Activated CD4-positive, alpha-beta T cell treated with anti-CD3 and anti-CD28 coated beads, Interleukin-2, Interleukin-4, amounts not matched to agents 100 ng/mL and 50 ng/mL, durations not matched to agents 16 hours and 8 hours (primary cell): ENCODE data around the gene RNF151.
"Not testable (repeated sequence)": the region's sequence is repeated elsewhere in the genome, so short reads cannot be mapped to it uniquely, and the experiment has no call there.

Experiments used
- DNase-seq: peaks from one replicate; pipeline ENCODE4 v3.0.0-alpha.2; 2020; ENCODE audit warnings: low spot score

RNF151 gene

DNA sequence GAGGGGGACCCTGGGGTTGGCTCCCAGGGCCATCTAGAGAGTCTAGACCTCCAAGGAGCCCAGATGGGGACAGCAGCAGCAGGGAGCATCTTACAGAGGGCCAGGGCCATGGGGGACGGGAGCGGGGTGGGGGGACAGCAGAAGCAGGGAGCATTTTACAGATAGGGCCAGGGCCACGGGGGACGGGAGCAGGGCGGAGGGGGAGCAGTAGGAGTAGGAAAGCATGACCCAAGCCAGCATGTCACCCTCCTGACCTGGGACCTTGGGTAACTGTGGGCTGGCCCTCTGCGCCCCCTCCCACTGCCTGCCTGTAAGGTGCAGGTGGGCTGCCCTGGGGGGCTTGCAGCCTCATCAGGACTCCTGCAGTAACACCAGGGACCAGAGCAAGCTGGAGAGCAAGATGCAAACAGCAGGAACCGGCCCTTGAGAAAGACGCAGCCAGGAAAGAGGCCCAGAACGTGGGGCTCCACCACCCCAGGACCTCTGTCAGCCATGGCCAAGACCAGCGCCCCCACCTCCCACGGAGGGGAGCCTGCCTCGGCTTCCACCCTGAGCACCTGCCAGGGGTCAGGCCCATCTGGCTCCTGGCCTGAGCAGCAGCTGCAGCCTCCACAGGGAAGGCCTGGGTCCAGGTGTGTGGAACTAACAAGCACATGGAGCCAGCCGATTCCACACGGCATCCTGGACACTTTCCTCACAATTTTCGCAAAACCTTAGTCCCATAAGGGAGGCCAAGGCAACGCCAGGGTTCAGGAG lies 40.6 kb downstream of the RNF151 start:
- DNase-seq: no peak

DNA sequence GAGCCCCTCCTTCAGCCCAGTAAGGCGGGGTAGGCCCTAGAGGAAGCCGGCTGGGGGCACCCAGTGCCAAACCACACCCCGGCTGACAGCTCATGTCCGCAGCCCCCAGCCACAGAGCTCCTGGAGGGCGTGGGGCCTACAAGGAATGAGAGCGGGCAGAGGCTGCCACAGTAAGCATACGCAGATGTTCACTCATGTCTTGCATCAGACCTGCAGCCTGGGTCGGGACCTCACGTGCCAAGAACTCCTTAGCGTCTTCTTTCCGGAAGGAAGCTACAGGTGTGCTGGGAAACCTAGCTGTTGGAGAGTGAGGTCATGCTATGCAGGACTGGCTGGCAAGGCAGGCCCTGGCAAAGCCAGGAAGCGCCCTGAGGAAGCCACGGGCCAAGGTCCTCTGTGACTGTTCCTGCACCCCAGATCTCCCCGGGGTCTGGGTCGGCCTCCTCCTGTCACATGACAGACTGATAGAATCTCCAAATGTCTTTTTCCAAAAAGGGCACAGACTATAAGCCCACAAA lies 41.4 kb downstream of the RNF151 start:
- no peak for DNase-seq

DNA sequence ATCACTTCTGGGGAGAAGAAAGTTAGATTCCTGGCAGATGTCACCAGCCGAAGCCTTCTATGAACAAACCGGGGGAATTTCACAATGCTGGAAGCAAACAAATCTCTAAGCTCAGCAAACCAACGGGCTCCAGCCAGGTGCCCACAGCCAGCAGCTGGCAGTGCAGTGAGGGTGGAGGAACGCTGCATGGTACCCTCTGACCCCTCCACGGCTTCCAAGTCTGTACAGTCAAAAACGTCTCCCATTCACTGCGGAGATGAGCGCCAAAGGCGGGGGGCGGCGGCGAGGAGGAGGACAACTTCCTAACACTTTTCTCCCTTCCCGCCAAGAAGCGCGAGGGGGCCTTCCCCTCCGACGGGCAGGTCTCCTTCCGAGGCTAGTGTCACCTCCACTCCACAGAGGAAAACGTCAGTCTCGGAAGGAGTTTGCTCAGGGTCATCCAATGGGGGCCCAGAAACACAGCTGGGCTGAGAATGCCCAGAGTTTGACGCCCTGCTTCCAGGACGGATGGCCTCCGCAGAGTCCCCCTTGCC lies 42.0 kb downstream of the RNF151 start:
- DNase-seq: no peak

DNA sequence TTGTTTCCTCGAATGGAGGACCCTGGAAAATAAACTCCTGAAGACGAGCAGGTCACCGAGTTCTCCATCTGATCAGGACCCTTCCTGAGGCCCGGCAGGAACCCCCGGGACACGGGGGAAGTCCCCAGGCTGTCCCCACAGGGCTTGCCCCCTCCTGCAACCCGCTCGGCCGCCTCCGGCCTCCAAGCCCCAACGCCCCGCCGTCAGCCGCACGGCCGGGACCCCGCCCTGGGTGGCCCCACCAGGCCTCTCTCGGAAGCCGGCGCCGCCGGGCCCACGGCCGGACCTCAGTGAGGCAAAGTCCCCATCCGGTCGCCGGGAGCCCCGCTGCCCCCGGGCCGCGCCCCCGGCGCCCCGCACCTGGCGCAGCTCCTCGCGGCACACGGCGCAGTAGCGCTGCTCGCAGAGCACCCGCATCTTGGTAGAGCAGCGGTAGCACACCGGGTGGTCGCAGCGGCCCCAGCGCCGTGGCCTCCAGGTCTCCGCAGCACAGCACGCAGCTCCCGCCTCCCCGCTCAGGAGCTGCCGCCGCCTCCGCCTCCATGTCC lies 42.6 kb downstream of the RNF151 start:
- DNase-seq: no peak

- DNase-seq: peak; percentile 83
Measured at GRCh38 chr16:2009791-2010510, 43.3 kb downstream of the RNF151 start, which contains the start of gene ZNF598. TSS of gene ZNF598 (minus strand) at chr16:2009821.

DNA sequence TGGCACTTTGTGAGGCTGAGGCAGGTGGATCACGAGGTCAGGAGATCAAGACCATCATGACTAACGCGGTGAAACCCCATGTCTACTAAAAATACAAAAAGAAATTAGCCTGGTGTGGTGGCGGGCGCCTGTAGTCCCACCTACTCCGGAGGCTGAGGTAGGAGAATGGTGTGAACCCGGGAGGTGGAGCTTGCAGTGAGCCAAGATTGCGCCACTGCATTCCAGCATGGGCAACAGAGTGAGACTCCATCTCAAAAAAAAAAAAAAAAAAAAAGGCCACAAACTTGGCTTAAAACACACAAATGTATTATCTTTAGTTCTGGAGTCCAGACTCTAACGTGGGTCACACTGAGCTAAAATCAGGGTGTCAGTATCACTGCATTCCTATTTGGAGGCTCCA lies 45.1 kb downstream of the RNF151 start:
- DNase-seq: not testable (repeated sequence)

- DNase-seq: no peak
Measured at GRCh38 chr16:2013527-2013926, 46.9 kb downstream of the RNF151 start.

DNA sequence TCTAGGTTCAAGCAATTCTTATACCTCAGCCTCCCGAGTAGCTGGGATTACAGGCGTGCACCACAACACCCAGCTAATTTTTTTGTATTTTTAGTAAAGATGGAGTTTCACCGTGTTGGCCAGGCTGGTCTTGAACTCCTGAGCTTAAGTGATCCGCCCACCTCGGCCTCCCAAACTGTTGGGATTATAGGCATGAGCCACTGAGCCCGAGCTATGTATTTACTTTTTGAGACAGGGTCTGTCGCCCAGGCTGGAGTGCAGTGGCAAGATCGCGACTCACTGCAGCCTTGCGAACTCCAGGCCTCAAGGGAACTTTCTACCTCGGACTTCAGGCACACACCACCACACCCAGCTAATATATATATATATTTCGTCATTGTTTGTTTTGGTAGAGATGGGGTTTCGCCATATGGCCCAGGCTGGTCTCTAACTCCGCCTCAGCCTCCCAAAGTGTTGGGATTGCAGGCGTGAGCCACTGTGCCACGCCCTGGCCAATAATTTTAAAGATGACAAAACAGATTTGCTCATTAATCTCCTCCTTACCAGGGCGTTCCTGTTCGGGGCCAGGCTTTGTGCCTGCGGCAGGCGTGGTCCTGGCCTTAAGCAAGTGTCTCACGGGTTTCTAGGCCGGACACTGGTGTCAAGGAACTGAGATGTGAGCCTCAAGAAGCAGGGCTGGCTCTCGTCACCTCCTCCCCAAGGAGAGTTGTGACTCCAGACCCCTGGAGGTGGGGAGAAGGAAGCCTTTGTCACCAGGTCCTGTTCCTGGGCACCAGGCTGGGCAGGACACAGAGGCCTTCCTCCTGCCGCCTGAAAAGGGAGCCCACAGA lies 48.7 kb downstream of the RNF151 start:
- DNase-seq: no peak

- DNase-seq: no peak
Measured at GRCh38 chr16:2015947-2016208, 49.2 kb downstream of the RNF151 start.

DNA sequence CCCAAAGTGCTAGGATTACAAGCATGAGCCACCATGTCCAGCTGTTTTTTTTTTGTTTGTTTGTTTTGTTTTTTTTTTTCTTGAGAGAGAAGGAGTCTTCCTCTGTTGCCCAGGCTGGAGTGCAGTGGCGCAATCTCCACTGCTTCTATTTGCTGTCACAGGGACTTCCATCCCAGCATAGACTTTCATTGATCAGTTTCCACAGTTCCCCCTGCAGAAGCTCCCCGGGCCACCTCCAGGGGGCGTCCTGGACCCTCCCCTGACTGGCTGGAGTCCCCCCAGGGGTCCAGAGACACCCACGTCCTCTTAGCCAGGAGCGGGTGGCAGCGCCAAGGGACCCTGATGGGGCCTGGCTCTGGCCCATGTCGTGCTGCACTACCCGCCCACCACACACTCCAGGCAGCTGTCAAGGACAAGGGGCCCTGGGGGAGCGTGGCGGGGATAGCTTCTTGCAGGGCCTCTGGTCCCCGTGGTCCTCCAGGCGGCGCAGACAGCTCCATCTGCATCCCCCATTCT lies 49.8 kb downstream of the RNF151 start:
- DNase-seq: no peak
